GM23338 (cell line): ENCODE data around the gene MBOAT1. TPM values are rescaled to one million over a fixed set of nuclear protein-coding genes. Genes with fewer than 3 reads are reported as not detected.
A peak's percentile ranks its signal among the peaks of the same experiment; 100 is the strongest.

Experiments used
- ATAC-seq: fragments of 200-7000 bp; cut with Tn5 transposase; 3 replicates; pipeline ENCODE4 v1.9.1; 2020
- DNase-seq: peaks from one replicate; pipeline ENCODE4 v3.0.0-alpha.2; 2015; ENCODE audit warnings: low spot score
- H2AFZ ChIP-seq: fragments of 200-600 bp; sonication (generic); 2 replicates; pipeline ENCODE4 v1.8.0; 2016; ENCODE audit warnings: antibody characterized with exemption, mild to moderate bottlenecking, moderate library complexity
- H3F3A ChIP-seq: fragments of 200-600 bp; sonication (generic); replicated peaks from 2 replicates; pipeline ENCODE4 v1.8.0; 2017; ENCODE audit warnings: antibody characterized with exemption, mixed run types, low read depth
- H3K27ac ChIP-seq: fragments of 200-600 bp; sonication (generic); 2 replicates; pipeline ENCODE4 v1.6.1; 2016; ENCODE audit warnings: low read depth
- H3K27me3 ChIP-seq: fragments of 200-600 bp; sonication (generic); 2 replicates; pipeline ENCODE4 v1.8.0; 2016; ENCODE audit warnings: mild to moderate bottlenecking, mixed run types, moderate library complexity; ENCODE audit not compliant: insufficient read depth
- H3K36me3 ChIP-seq: fragments of 200-600 bp; sonication (generic); 2 replicates; pipeline ENCODE4 v1.8.0; 2016; ENCODE audit warnings: mild to moderate bottlenecking; ENCODE audit not compliant: insufficient read depth
- H3K4me1 ChIP-seq: fragments of 200-600 bp; sonication (generic); 2 replicates; pipeline ENCODE4 v1.8.0; 2016; ENCODE audit warnings: mild to moderate bottlenecking, moderate library complexity; ENCODE audit not compliant: insufficient read depth
- H3K4me2 ChIP-seq: fragments of 200-600 bp; sonication (generic); 2 replicates; pipeline ENCODE4 v1.7.1; 2017; ENCODE audit warnings: mixed run types
- H3K4me3 ChIP-seq: fragments of 200-600 bp; sonication (generic); 2 replicates; pipeline ENCODE4 v1.6.1; 2016; ENCODE audit warnings: mixed run types
- H3K79me2 ChIP-seq: fragments of 200-600 bp; sonication (generic); replicated peaks from 2 replicates; pipeline ENCODE4 v1.8.0; 2017; ENCODE audit warnings: mild to moderate bottlenecking; ENCODE audit not compliant: insufficient read depth
- H3K9me2 ChIP-seq: fragments of 200-600 bp; sonication (generic); 2 replicates; pipeline ENCODE4 v1.8.0; 2017; ENCODE audit not compliant: insufficient read depth
- H4K20me1 ChIP-seq: fragments of 200-600 bp; sonication (generic); replicated peaks from 2 replicates; pipeline ENCODE4 v1.8.0; 2017; ENCODE audit warnings: mild to moderate bottlenecking; ENCODE audit not compliant: insufficient read depth
- H3K27ac Mint-ChIP-seq: 2 replicates; pipeline ENCODE4 v1.8.0; 2020; ENCODE audit warnings: inconsistent platforms, mild to moderate bottlenecking, moderate library complexity, mixed read lengths
- H3K27me3 Mint-ChIP-seq: 3 replicates; pipeline ENCODE4 v1.8.0; 2022; ENCODE audit warnings: low read depth, mild to moderate bottlenecking, moderate library complexity, mixed read lengths, inconsistent platforms; ENCODE audit not compliant: insufficient read depth, poor library complexity
- H3K36me3 Mint-ChIP-seq: 3 replicates; pipeline ENCODE4 v1.8.0; 2021; ENCODE audit warnings: low read depth, mild to moderate bottlenecking, inconsistent platforms, moderate library complexity, mixed read lengths
- H3K4me1 Mint-ChIP-seq: 3 replicates; pipeline ENCODE4 v1.8.0; 2020; ENCODE audit warnings: mild to moderate bottlenecking, inconsistent platforms, mixed read lengths
- H3K4me3 Mint-ChIP-seq: 3 replicates; pipeline ENCODE4 v1.8.0; 2021; ENCODE audit warnings: moderate library complexity, mild to moderate bottlenecking, inconsistent platforms, mixed read lengths
- H3K9me3 Mint-ChIP-seq: 3 replicates; pipeline ENCODE4 v1.8.0; 2020; ENCODE audit warnings: moderate library complexity, mild to moderate bottlenecking, inconsistent platforms, mixed read lengths
- CREB1 ChIP-seq: fragments of 250-450 bp; sonication (Bioruptor Pico); IDR thresholded peaks from 2 replicates; pipeline ENCODE4 v1.5.0; 2020; ENCODE audit warnings: low read depth, mild to moderate bottlenecking, moderate library complexity
- CTCF ChIP-seq, 2 experiments: fragments of 200-600 bp in 1 of 2; sonication (generic) in 1 of 2; conservative IDR thresholded peaks; 2 replicates each; pipeline versions ENCODE4 v1.5.1 to v1.6.1; 2016 to 2017; ENCODE audit warnings: antibody characterized with exemption in 2 of 2, low read depth in 2 of 2, mild to moderate bottlenecking in 2 of 2, moderate library complexity in 1 of 2
- ETS1 ChIP-seq: IDR thresholded peaks from 2 replicates; pipeline ENCODE4 v1.6.1; 2016; ENCODE audit warnings: antibody characterized with exemption
- EZH2 ChIP-seq: fragments of 200-600 bp; sonication (generic); IDR thresholded peaks from one replicate; pipeline ENCODE4 v1.8.0; 2017; ENCODE audit warnings: antibody characterized with exemption, mild to moderate bottlenecking, low read depth; ENCODE audit not compliant: unreplicated experiment
- EZH2phosphoT487 ChIP-seq: fragments of 200-600 bp; sonication (generic); IDR thresholded peaks from one replicate; pipeline ENCODE4 v1.8.1; 2018; ENCODE audit warnings: antibody characterized with exemption; ENCODE audit not compliant: unreplicated experiment
- JUNB ChIP-seq: IDR thresholded peaks from one replicate; pipeline ENCODE4 v1.6.1; 2016; ENCODE audit warnings: antibody characterized with exemption; ENCODE audit not compliant: unreplicated experiment
- NANOG ChIP-seq: IDR thresholded peaks from 2 replicates; pipeline ENCODE4 v1.6.1; 2016; ENCODE audit warnings: antibody characterized with exemption, borderline replicate concordance
- POLR2AphosphoS5 ChIP-seq: IDR thresholded peaks from 2 replicates; pipeline ENCODE4 v1.6.1; 2016; ENCODE audit warnings: antibody characterized with exemption, low read depth
- REST ChIP-seq: IDR thresholded peaks from one replicate; pipeline ENCODE4 v1.6.1; 2018; ENCODE audit warnings: antibody characterized with exemption; ENCODE audit not compliant: unreplicated experiment
- STAT1 ChIP-seq: IDR thresholded peaks from one replicate; pipeline ENCODE4 v1.6.1; 2016; ENCODE audit warnings: antibody characterized with exemption; ENCODE audit not compliant: unreplicated experiment
- ZNF114 ChIP-seq: fragments of 250-450 bp; sonication (Bioruptor Pico); IDR thresholded peaks from 2 replicates; pipeline ENCODE4 v1.5.0; 2020; ENCODE audit warnings: mild to moderate bottlenecking, moderate library complexity
- ZNF331 ChIP-seq: fragments of 250-450 bp; sonication (Bioruptor Pico); IDR thresholded peaks from 2 replicates; pipeline ENCODE4 v1.5.0; 2020; ENCODE audit warnings: low read depth, mild to moderate bottlenecking, moderate library complexity
- ZNF462 ChIP-seq: fragments of 250-450 bp; sonication (Bioruptor Pico); IDR thresholded peaks from 2 replicates; pipeline ENCODE4 v1.5.0; 2020; ENCODE audit warnings: mild to moderate bottlenecking, moderate library complexity
- long read RNA-seq: library from polyadenylated mRNA; unstranded; transcript quantifications from one replicate; pipeline ENCODE4 v2.0.0, GENCODE V29; 2020; ENCODE audit not compliant: unreplicated experiment
- polyA plus RNA-seq: library from polyadenylated mRNA; unstranded; fragments of >200 nt; fragmentation: Nextera tagmentation; extraction: Ambion mirVana; gene quantifications from 2 replicates; pipeline ENCODE4 v1.2.1, GENCODE V29; 2016
- total RNA-seq: library from RNA; depleted of rRNA; stranded (reverse); fragments of >200 nt; shearing (Covaris generic); gene quantifications from 2 replicates; pipeline ENCODE4 v1.2.3, GENCODE V29; 2014; rRNA removed

MBOAT1 gene
- total RNA-seq (18.6 and 20.9 TPM in 2 replicates), polyA plus RNA-seq (3.2 and 3.8 TPM in 2 replicates)
- long read RNA-seq, partial matches to known transcripts: 0 of 10 reads
- long read RNA-seq, other reads (novel, unspliced or antisense): 9 of 10 reads

- H3K36me3 ChIP-seq: no peaks in the 10 kb centered on the region
- no peaks in the 10 kb centered on the region; the same call in 2 of the 3 replicates for H3K36me3 Mint-ChIP-seq
- H3K4me3 Mint-ChIP-seq: peak within 1 kb of the TSS; percentile 89
- H3K4me3 ChIP-seq: peak within 1 kb of the TSS; percentile 80
- peaks cover 26% of the 10 kb centered on the region for H3K4me1 ChIP-seq
- peaks cover 5% of the 10 kb centered on the region; the same call in 1 of the 2 replicates for H3K27me3 ChIP-seq
- DNase-seq (peak; percentile 88), ATAC-seq (peak; percentile 92)
- TF ChIP-seq STAT1: no peak
- TF ChIP-seq EZH2phosphoT487: no peak
- no peak for TF ChIP-seq EZH2
- TF ChIP-seq NANOG: no peak
- TF ChIP-seq REST: no peak
- TF ChIP-seq ETS1: no peak
- TF ChIP-seq POLR2AphosphoS5: 0 out of 2 replicates have a peak, but pooled peaks have one; percentile 59
- 0 out of 4 replicates have a peak, but pooled peaks of 1 of the 2 experiments have one; percentile 2 for TF ChIP-seq CTCF (conservative IDR thresholded peaks at IDR 0.05; ENCODE audit: low read depth in 2 of 2)
- no peak for TF ChIP-seq ZNF462 (CRISPR knock-in tag)
- TF ChIP-seq ZNF114 (CRISPR knock-in tag): no peak
- no peak for TF ChIP-seq ZNF331 (CRISPR knock-in tag)
- TF ChIP-seq JUNB: no peak
- no peak for TF ChIP-seq CREB1 (CRISPR knock-in tag)
- H3F3A ChIP-seq: peaks cover 8% of the 10 kb centered on the region
- no peak within 1 kb of the TSS for H3K27ac Mint-ChIP-seq
- no peaks in the 10 kb centered on the region for H3K9me2 ChIP-seq
- H3K79me2 ChIP-seq: peaks cover 32% of the 10 kb centered on the region
- H3K27ac ChIP-seq: 0 out of 2 replicates have a peak within 1 kb of the TSS, but pooled peaks have one; percentile 70
- H3K9me3 Mint-ChIP-seq: no peaks in the 10 kb centered on the region
- H4K20me1 ChIP-seq: no peaks in the 10 kb centered on the region
- peak within 1 kb of the TSS; percentile 90 for H3K4me2 ChIP-seq
- peaks cover 23% of the 10 kb centered on the region for H3K4me1 Mint-ChIP-seq
- peak within 1 kb of the TSS; percentile 89 for H2AFZ ChIP-seq
- peaks cover 9% of the 10 kb centered on the region for H3K27me3 Mint-ChIP-seq
Measured at GRCh38 chr6:20212392-20213111, at the start of gene MBOAT1. MBOAT1 (minus strand) TSS chr6:20212469; CDS start chr6:20212234, 235 bp downstream.
